ENCODE data around the gene LRCH3. TPM values are rescaled to one million over a fixed set of nuclear protein-coding genes. Genes with fewer than 3 reads are reported as not detected.
A peak's percentile ranks its signal among the peaks of the same experiment; 100 is the strongest.

LRCH3 gene
- total and polyA plus RNA-seq, 9 of the 15 experiments (the other 6 are each of a cell fraction or from before 2014, with no cell fraction given), result 4.6 to 75.3 (median 30.3) TPM

DNA sequence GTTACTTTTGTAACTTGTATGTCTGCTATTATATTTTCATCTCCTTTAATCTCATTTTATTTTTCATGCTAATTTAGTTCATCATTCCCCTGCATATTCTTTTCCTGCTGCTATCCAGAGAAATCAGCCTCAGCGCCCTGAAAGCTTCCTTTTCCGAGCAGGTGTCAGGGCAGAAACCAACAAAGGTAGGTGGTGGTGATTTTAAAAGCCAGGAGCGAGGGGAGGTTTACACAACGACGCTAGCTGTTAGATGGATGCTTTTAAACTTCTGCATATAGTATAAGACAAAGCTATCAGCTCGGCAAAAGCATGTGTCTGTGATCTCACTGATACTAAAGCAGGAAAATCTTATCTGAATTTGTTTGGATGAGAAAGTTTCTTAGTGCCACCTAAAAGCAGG is 75.0 kb downstream of the LRCH3 start:
- Histone ChIP-seq H3K4me1 (replicated peaks in 1 of 2; ENCODE audit: control insufficient read depth in 2 of 2, insufficient read depth in 2 of 2, low read length in 2 of 2) (no peaks in the 10 kb centered on the region), H3K9ac (ENCODE audit: insufficient read depth in 1 of 2, low read depth in 2 of 2, low read length in 2 of 2) (no peak overlapping the region), H3K9me1 (ENCODE audit: control insufficient read depth, insufficient read depth, low read length) (no peaks in the 10 kb centered on the region), H3K79me2 (ENCODE audit: control insufficient read depth, insufficient read depth, low read length) (no peaks in the 10 kb centered on the region), H3K27ac (ENCODE audit: extremely low read depth, low read depth, low read length) (no peak overlapping the region), H4K20me1 (replicated peaks; ENCODE audit: control insufficient read depth, insufficient read depth, low read length) (no peaks in the 10 kb centered on the region), H2AFZ (ENCODE audit: low read depth, low read length) (no peak overlapping the region), H3K4me3 (no peak overlapping the region), H3K9me3 (replicated peaks; ENCODE audit: control insufficient read depth, insufficient read depth, low read depth, low read length) (no peaks in the 10 kb centered on the region), H3K4me2 (ENCODE audit: insufficient read depth, low read length) (no peak overlapping the region), H3K36me3 (ENCODE audit: control insufficient read depth, insufficient read depth, low read length) (peaks cover 20% of the 10 kb centered on the region; the same call in 2 of the 3 replicates), H3K27me3 (ENCODE audit: control insufficient read depth in 2 of 2, insufficient read depth in 2 of 2, low read length in 2 of 2) (no peaks in the 10 kb centered on the region)
- BruUV-seq (replicated peaks), result no TSS peak
- FAIRE-seq (peak; percentile 58), ATAC-seq (no peak), DNase-seq (ENCODE audit: extremely low read depth in 1 of 4, low spot score in 3 of 4) (no peak)
- POLR2A ChIA-PET, result interaction anchor here (0.8 kb wide), 1 partner anchor 139 kb away, joined by 4 read pairs; no protein-coding TSS in a partner anchor
- TF ChIP-seq, protein P1, sequence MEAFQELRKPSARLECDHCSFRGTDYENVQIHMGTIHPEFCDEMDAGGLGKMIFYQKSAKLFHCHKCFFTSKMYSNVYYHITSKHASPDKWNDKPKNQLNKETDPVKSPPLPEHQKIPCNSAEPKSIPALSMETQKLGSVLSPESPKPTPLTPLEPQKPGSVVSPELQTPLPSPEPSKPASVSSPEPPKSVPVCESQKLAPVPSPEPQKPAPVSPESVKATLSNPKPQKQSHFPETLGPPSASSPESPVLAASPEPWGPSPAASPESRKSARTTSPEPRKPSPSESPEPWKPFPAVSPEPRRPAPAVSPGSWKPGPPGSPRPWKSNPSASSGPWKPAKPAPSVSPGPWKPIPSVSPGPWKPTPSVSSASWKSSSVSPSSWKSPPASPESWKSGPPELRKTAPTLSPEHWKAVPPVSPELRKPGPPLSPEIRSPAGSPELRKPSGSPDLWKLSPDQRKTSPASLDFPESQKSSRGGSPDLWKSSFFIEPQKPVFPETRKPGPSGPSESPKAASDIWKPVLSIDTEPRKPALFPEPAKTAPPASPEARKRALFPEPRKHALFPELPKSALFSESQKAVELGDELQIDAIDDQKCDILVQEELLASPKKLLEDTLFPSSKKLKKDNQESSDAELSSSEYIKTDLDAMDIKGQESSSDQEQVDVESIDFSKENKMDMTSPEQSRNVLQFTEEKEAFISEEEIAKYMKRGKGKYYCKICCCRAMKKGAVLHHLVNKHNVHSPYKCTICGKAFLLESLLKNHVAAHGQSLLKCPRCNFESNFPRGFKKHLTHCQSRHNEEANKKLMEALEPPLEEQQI (IDR thresholded peaks at IDR 0.05), result no peak
- TF ChIP-seq RFX1 (IDR thresholded peaks at IDR 0.05) (no peak), ZNF644 (tag; IDR thresholded peaks at IDR 0.05; ENCODE audit: low read depth) (no peak), ZNF175 (CRISPR knock-in tag; IDR thresholded peaks at IDR 0.05; ENCODE audit: low read depth) (no peak), MAFF (IDR thresholded peaks at IDR 0.05; ENCODE audit: low read length) (no peak), TEAD4 (IDR thresholded peaks at IDR 0.05; ENCODE audit: low read length) (no peak), TEAD4 (CRISPR knock-in tag; IDR thresholded peaks at IDR 0.05; ENCODE audit: borderline replicate concordance) (no peak), BHLHE40 (IDR thresholded peaks at IDR 0.05; ENCODE audit: low read length) (no peak), ZNF184 (CRISPR knock-in tag; IDR thresholded peaks at IDR 0.05) (no peak), E2F1 (CRISPR knock-in tag; IDR thresholded peaks at IDR 0.05) (no peak), ZNF766 (CRISPR knock-in tag; conservative IDR thresholded peaks at IDR 0.05) (no peak), PRMT5 (CRISPR knock-in tag; IDR thresholded peaks at IDR 0.05) (no peak), KAT7 (CRISPR knock-in tag; IDR thresholded peaks at IDR 0.05; ENCODE audit: borderline replicate concordance) (no peak), PTRF (tag; IDR thresholded peaks at IDR 0.05) (no peak), CHD1 (IDR thresholded peaks at IDR 0.05; ENCODE audit: low read length) (no peak), ZNF668 (CRISPR knock-in tag; IDR thresholded peaks at IDR 0.05) (no peak)
- TF ChIP-seq, protein P2, sequence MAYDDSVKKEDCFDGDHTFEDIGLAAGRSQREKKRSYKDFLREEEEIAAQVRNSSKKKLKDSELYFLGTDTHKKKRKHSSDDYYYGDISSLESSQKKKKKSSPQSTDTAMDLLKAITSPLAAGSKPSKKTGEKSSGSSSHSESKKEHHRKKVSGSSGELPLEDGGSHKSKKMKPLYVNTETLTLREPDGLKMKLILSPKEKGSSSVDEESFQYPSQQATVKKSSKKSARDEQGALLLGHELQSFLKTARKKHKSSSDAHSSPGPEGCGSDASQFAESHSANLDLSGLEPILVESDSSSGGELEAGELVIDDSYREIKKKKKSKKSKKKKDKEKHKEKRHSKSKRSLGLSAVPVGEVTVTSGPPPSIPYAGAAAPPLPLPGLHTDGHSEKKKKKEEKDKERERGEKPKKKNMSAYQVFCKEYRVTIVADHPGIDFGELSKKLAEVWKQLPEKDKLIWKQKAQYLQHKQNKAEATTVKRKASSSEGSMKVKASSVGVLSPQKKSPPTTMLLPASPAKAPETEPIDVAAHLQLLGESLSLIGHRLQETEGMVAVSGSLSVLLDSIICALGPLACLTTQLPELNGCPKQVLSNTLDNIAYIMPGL (CRISPR knock-in tag; IDR thresholded peaks at IDR 0.05), result no peak
- TF ChIP-seq, protein P3, sequence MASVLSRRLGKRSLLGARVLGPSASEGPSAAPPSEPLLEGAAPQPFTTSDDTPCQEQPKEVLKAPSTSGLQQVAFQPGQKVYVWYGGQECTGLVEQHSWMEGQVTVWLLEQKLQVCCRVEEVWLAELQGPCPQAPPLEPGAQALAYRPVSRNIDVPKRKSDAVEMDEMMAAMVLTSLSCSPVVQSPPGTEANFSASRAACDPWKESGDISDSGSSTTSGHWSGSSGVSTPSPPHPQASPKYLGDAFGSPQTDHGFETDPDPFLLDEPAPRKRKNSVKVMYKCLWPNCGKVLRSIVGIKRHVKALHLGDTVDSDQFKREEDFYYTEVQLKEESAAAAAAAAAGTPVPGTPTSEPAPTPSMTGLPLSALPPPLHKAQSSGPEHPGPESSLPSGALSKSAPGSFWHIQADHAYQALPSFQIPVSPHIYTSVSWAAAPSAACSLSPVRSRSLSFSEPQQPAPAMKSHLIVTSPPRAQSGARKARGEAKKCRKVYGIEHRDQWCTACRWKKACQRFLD (CRISPR knock-in tag; IDR thresholded peaks at IDR 0.05), result no peak
- CTCF ChIA-PET (ENCODE audit: low intra/inter-chr PET ratio), result no interaction called here
- in situ Hi-C loops (cut with MboI) (no loop called here), intact Hi-C loops (cut with micrococcal nuclease) (no loop called here)
- 95% methylated on average over 6 of the region's 6 CpGs for WGBS (ENCODE audit: insufficient coverage, low coverage, missing lambda C conversion rate)
